HEK293 (cell line): ENCODE results near the gene ICOS.

Experiments used
- CTCF ChIP-seq: fragments of 450-650 bp; formaldehyde crosslinking; IDR thresholded peaks from 2 replicates; pipeline ENCODE4 v1.5.1; 2016; ENCODE audit warnings: missing biosample characterization, missing genetic modification characterization
- INSM2 ChIP-seq: fragments of 450-650 bp; formaldehyde crosslinking; IDR thresholded peaks from 2 replicates; pipeline ENCODE4 v1.5.1; 2016; ENCODE audit warnings: missing biosample characterization, missing genetic modification characterization

DNA sequence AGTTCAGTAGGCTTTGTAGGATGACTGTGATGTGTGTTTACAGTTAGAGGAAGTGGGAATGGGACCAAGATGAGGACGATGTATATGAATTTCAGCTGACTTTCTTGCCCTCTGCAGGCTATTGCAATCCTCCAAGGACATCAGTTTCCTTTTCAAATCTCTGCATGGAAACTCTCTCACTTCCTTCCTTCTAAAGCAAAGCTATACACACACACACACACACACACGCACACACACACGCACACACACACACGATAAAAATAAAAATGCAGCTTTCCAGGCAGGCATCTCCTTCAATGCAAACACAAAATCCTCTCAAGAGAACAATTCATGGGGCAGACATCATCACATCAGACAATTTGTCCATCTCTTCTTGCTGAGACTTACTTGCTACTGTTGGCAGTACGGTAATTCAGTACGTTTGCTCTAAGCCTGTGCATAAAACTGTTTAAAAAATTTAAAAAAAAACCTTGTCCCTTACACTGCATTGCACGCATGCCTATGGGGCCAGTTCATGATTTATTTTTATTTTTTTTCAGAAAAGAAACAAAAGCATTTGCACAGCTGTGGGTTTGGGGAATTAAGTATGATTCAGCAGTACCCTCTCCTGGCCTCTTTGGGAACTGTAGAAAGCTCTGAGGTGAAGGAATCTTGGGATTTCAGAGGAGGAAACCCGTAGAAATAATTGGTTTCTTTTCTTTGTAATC lies 27.1 kb upstream of the ICOS start:
- TF ChIP-seq INSM2 (tag by site-specific recombination) (no peak), CTCF (tag by site-specific recombination) (no peak)
